GM23338 (cell line): ENCODE data around the gene EYS. TPM values are rescaled to one million over a fixed set of nuclear protein-coding genes. Genes with fewer than 3 reads are reported as not detected.

Experiments
- ATAC-seq: fragments of 200-7000 bp; cut with Tn5 transposase; 3 replicates; pipeline ENCODE4 v1.9.1; 2020
- DNase-seq: peaks from one replicate; pipeline ENCODE4 v3.0.0-alpha.2; 2015; ENCODE audit warnings: low spot score
- H2AFZ ChIP-seq: fragments of 200-600 bp; sonication (generic); 2 replicates; pipeline ENCODE4 v1.8.0; 2016; ENCODE audit warnings: antibody characterized with exemption, mild to moderate bottlenecking, moderate library complexity
- H3F3A ChIP-seq: fragments of 200-600 bp; sonication (generic); replicated peaks from 2 replicates; pipeline ENCODE4 v1.8.0; 2017; ENCODE audit warnings: antibody characterized with exemption, mixed run types, low read depth
- H3K27ac ChIP-seq: fragments of 200-600 bp; sonication (generic); 2 replicates; pipeline ENCODE4 v1.6.1; 2016; ENCODE audit warnings: low read depth
- H3K27me3 ChIP-seq: fragments of 200-600 bp; sonication (generic); 2 replicates; pipeline ENCODE4 v1.8.0; 2016; ENCODE audit warnings: mild to moderate bottlenecking, mixed run types, moderate library complexity; ENCODE audit not compliant: insufficient read depth
- H3K36me3 ChIP-seq: fragments of 200-600 bp; sonication (generic); 2 replicates; pipeline ENCODE4 v1.8.0; 2016; ENCODE audit warnings: mild to moderate bottlenecking; ENCODE audit not compliant: insufficient read depth
- H3K4me1 ChIP-seq: fragments of 200-600 bp; sonication (generic); 2 replicates; pipeline ENCODE4 v1.8.0; 2016; ENCODE audit warnings: mild to moderate bottlenecking, moderate library complexity; ENCODE audit not compliant: insufficient read depth
- H3K4me2 ChIP-seq: fragments of 200-600 bp; sonication (generic); 2 replicates; pipeline ENCODE4 v1.7.1; 2017; ENCODE audit warnings: mixed run types
- H3K4me3 ChIP-seq: fragments of 200-600 bp; sonication (generic); 2 replicates; pipeline ENCODE4 v1.6.1; 2016; ENCODE audit warnings: mixed run types
- H3K79me2 ChIP-seq: fragments of 200-600 bp; sonication (generic); replicated peaks from 2 replicates; pipeline ENCODE4 v1.8.0; 2017; ENCODE audit warnings: mild to moderate bottlenecking; ENCODE audit not compliant: insufficient read depth
- H3K9me2 ChIP-seq: fragments of 200-600 bp; sonication (generic); 2 replicates; pipeline ENCODE4 v1.8.0; 2017; ENCODE audit not compliant: insufficient read depth
- H4K20me1 ChIP-seq: fragments of 200-600 bp; sonication (generic); replicated peaks from 2 replicates; pipeline ENCODE4 v1.8.0; 2017; ENCODE audit warnings: mild to moderate bottlenecking; ENCODE audit not compliant: insufficient read depth
- H3K27ac Mint-ChIP-seq: 2 replicates; pipeline ENCODE4 v1.8.0; 2020; ENCODE audit warnings: inconsistent platforms, mild to moderate bottlenecking, moderate library complexity, mixed read lengths
- H3K27me3 Mint-ChIP-seq: 3 replicates; pipeline ENCODE4 v1.8.0; 2022; ENCODE audit warnings: low read depth, mild to moderate bottlenecking, moderate library complexity, mixed read lengths, inconsistent platforms; ENCODE audit not compliant: insufficient read depth, poor library complexity
- H3K36me3 Mint-ChIP-seq: 3 replicates; pipeline ENCODE4 v1.8.0; 2021; ENCODE audit warnings: low read depth, mild to moderate bottlenecking, inconsistent platforms, moderate library complexity, mixed read lengths
- H3K4me1 Mint-ChIP-seq: 3 replicates; pipeline ENCODE4 v1.8.0; 2020; ENCODE audit warnings: mild to moderate bottlenecking, inconsistent platforms, mixed read lengths
- H3K4me3 Mint-ChIP-seq: 3 replicates; pipeline ENCODE4 v1.8.0; 2021; ENCODE audit warnings: moderate library complexity, mild to moderate bottlenecking, inconsistent platforms, mixed read lengths
- H3K9me3 Mint-ChIP-seq: 3 replicates; pipeline ENCODE4 v1.8.0; 2020; ENCODE audit warnings: moderate library complexity, mild to moderate bottlenecking, inconsistent platforms, mixed read lengths
- CREB1 ChIP-seq: fragments of 250-450 bp; sonication (Bioruptor Pico); IDR thresholded peaks from 2 replicates; pipeline ENCODE4 v1.5.0; 2020; ENCODE audit warnings: low read depth, mild to moderate bottlenecking, moderate library complexity
- CTCF ChIP-seq, 2 experiments: fragments of 200-600 bp in 1 of 2; sonication (generic) in 1 of 2; conservative IDR thresholded peaks; 2 replicates each; pipeline versions ENCODE4 v1.5.1 to v1.6.1; 2016 to 2017; ENCODE audit warnings: antibody characterized with exemption in 2 of 2, low read depth in 2 of 2, mild to moderate bottlenecking in 2 of 2, moderate library complexity in 1 of 2
- ETS1 ChIP-seq: IDR thresholded peaks from 2 replicates; pipeline ENCODE4 v1.6.1; 2016; ENCODE audit warnings: antibody characterized with exemption
- EZH2 ChIP-seq: fragments of 200-600 bp; sonication (generic); IDR thresholded peaks from one replicate; pipeline ENCODE4 v1.8.0; 2017; ENCODE audit warnings: antibody characterized with exemption, mild to moderate bottlenecking, low read depth; ENCODE audit not compliant: unreplicated experiment
- EZH2phosphoT487 ChIP-seq: fragments of 200-600 bp; sonication (generic); IDR thresholded peaks from one replicate; pipeline ENCODE4 v1.8.1; 2018; ENCODE audit warnings: antibody characterized with exemption; ENCODE audit not compliant: unreplicated experiment
- JUNB ChIP-seq: IDR thresholded peaks from one replicate; pipeline ENCODE4 v1.6.1; 2016; ENCODE audit warnings: antibody characterized with exemption; ENCODE audit not compliant: unreplicated experiment
- NANOG ChIP-seq: IDR thresholded peaks from 2 replicates; pipeline ENCODE4 v1.6.1; 2016; ENCODE audit warnings: antibody characterized with exemption, borderline replicate concordance
- POLR2AphosphoS5 ChIP-seq: IDR thresholded peaks from 2 replicates; pipeline ENCODE4 v1.6.1; 2016; ENCODE audit warnings: antibody characterized with exemption, low read depth
- REST ChIP-seq: IDR thresholded peaks from one replicate; pipeline ENCODE4 v1.6.1; 2018; ENCODE audit warnings: antibody characterized with exemption; ENCODE audit not compliant: unreplicated experiment
- STAT1 ChIP-seq: IDR thresholded peaks from one replicate; pipeline ENCODE4 v1.6.1; 2016; ENCODE audit warnings: antibody characterized with exemption; ENCODE audit not compliant: unreplicated experiment
- ZNF114 ChIP-seq: fragments of 250-450 bp; sonication (Bioruptor Pico); IDR thresholded peaks from 2 replicates; pipeline ENCODE4 v1.5.0; 2020; ENCODE audit warnings: mild to moderate bottlenecking, moderate library complexity
- ZNF331 ChIP-seq: fragments of 250-450 bp; sonication (Bioruptor Pico); IDR thresholded peaks from 2 replicates; pipeline ENCODE4 v1.5.0; 2020; ENCODE audit warnings: low read depth, mild to moderate bottlenecking, moderate library complexity
- ZNF462 ChIP-seq: fragments of 250-450 bp; sonication (Bioruptor Pico); IDR thresholded peaks from 2 replicates; pipeline ENCODE4 v1.5.0; 2020; ENCODE audit warnings: mild to moderate bottlenecking, moderate library complexity
- polyA plus RNA-seq: library from polyadenylated mRNA; unstranded; fragments of >200 nt; fragmentation: Nextera tagmentation; extraction: Ambion mirVana; gene quantifications from 2 replicates; pipeline ENCODE4 v1.2.1, GENCODE V29; 2016
- total RNA-seq: library from RNA; depleted of rRNA; stranded (reverse); fragments of >200 nt; shearing (Covaris generic); gene quantifications from 2 replicates; pipeline ENCODE4 v1.2.3, GENCODE V29; 2014

EYS gene
- total and polyA plus RNA-seq, 2 experiments from 2014 or later: 0.38 to 0.52 TPM

GRCh38 chr6:64713175-64713574 is 993.9 kb downstream of the EYS start:
- no peak for ATAC-seq
- Histone ChIP-seq H2AFZ (no peak overlapping the region), H3K4me3 (no peak overlapping the region), H3K27ac (no peak overlapping the region), H3F3A (no peaks in the 10 kb centered on the region), H3K4me2 (no peak overlapping the region), H3K27me3 (no peaks in the 10 kb centered on the region), H3K4me1 (no peaks in the 10 kb centered on the region; the same call in 1 of the 2 replicates), H3K36me3 (no peaks in the 10 kb centered on the region), H3K9me2 (peaks cover 8% of the 10 kb centered on the region; the same call in 1 of the 2 replicates), H3K79me2 (no peaks in the 10 kb centered on the region), H4K20me1 (no peaks in the 10 kb centered on the region)
- peaks cover 2% of the 10 kb centered on the region; the same call in 2 of the 3 replicates for H3K4me1 Mint-ChIP-seq
- no peaks in the 10 kb centered on the region for H3K36me3 Mint-ChIP-seq
- no peak overlapping the region for H3K4me3 Mint-ChIP-seq
- no peaks in the 10 kb centered on the region for H3K27me3 Mint-ChIP-seq
- no peaks in the 10 kb centered on the region; the same call in 2 of the 3 replicates for H3K9me3 Mint-ChIP-seq
- no peak for TF ChIP-seq CTCF (conservative IDR thresholded peaks at IDR 0.05; ENCODE audit: low read depth in 2 of 2)
- no peak for TF ChIP-seq REST
- no peak for TF ChIP-seq ZNF462
- no peak for TF ChIP-seq ZNF114 (CRISPR knock-in tag)
- TF ChIP-seq STAT1: no peak
- no peak for TF ChIP-seq ZNF331 (CRISPR knock-in tag)
- TF ChIP-seq JUNB: no peak
- no peak for TF ChIP-seq NANOG
- no peak for TF ChIP-seq POLR2AphosphoS5
- TF ChIP-seq ETS1: no peak
- no peak for TF ChIP-seq CREB1 (CRISPR knock-in tag)
- no peak for TF ChIP-seq EZH2
- TF ChIP-seq EZH2phosphoT487: no peak
- H3K27ac Mint-ChIP-seq: no peak overlapping the region
- no peak for DNase-seq
